GF-D8 (cell line): ENCODE measurements around the gene TERC.

ENCODE experiments used
- DNase-seq: peaks from one replicate; lab custom pipeline; 2025; lab: John Stamatoyannopoulos, UW

Gene TERC

GRCh38 chr3:169764882-169765612 is at the start of gene TERC:
TSS of gene TERC (minus strand) at chr3:169765060.
- DNase-seq: peak; percentile 71

DNA sequence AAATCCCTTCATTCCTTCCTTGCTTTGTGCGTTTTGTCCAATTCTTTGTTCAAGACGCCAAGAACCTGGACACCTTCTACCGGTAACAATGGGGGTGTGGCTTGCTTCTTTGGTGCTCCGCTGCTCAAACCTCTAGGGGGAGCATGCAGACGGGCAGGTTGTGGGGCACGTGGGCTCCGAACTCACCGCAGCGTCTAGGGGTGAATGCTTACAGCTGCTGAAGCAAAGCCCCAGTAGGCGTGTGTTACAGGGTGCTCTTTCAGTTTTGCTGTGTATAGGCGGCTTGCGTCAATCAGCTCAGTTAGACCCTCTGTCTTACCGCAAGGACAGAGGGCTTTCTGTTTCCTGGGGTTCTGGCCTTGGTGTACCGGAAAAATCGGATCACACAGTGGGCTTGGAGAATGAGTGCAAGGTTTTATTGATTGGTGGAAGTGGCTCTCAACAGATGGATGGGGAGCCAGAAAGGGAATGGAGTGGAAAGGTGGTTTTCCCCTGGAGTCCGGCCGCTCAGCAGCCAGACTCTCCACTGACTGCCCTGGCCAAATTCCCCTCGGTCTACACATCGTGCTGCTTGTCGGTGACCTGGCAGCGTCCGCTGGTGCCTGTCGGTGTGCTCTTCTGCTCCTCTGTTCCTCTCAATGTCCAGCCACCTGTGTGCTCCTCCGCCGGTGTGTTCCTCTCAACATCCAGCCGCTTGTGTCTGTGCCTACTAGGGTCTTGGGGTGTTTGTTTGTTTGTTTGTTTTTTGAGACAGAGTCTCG is 49.1 kb upstream of the TERC start:
- DNase-seq: peak; percentile 75

- no peak for DNase-seq
Measured at GRCh38 chr3:169813278-169813677, 48.4 kb upstream of the TERC start.

DNA sequence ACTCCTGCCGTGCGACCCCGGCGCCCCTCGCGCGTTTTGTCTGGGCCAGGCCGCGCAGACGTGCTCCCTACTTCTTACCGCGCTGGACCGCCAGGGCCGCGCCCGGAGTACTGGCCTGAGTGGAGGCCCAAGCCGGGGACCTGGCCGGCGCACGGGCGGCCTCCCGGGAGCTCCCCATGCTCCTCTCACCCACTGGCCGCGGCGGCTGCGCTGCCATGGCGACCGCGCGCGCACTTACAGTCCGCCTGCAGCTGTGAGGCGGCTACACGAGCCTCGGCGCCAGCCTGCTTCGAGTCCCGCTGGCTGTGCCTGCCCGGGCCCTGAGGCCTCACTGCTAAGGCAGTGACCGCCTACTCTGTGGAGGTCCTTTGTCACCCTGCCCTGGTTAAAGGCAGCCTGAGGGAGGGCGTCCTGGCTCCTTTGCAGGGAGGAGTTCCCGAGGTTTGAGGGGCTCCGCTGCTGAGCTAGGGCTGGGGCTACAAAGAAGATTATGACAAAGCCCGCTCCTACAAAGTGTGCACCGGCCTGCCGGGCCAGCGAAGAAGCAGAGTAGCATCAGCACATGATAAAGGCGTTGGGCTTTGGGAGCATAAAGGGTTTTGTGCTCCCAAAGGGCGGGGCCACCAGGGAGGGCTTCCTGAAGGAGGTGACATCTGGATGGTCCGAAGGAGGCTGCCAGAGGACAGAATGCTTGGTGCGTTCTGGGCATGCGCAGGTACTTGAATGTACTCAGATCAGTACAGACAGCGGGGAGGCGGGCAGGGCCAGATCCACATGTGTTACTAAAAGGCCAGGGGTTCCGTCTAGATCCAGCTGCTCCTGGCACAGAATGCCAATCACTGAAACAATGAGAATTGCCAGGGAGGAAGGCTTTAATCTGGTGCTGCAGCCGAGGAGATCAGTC is 47.7 kb upstream of the TERC start, which contains the start of the genes LRRC34 and LRRIQ4:
LRRC34 (minus strand) TSS at position 573 of the 904 bp plus-strand sequence; CDS start at position 217, 356 bp downstream.
LRRIQ4 (plus strand) TSS at position 539 of the 904 bp plus-strand sequence. CDS start 9,052 bp downstream, outside the sequence.
- DNase-seq: peak; percentile 90

GRCh38 chr3:169811631-169812331 is 46.9 kb upstream of the TERC start:
- peak; percentile 47 for DNase-seq

DNA sequence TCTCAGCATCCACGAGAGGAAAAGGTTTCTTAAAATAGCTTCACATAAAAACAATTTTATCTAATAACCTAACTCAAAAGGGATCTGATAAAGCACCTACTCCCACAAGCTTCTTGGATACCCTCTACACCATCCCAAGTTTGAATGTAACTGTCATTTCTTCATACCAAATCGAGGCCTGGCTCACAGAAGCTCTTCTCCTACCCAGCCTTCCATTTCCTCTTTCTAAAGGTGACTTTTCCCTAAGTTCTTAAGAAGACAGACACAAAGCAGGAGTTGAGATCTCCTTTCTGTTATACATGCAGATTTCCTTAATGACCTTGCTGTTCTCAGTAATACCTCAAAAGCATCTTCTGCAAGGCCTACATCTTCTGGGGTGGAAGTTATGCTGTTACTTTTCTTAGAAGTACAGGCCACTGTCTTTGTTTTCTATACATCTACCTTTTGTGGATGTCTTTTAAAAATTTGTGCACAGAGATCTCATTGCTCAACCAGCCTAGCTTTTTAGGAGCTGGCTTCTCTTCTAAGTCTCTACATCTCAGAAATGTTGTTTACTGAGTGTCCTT is 44.5 kb upstream of the TERC start:
- DNase-seq: peak; percentile 24

GRCh38 chr3:169804681-169805080 is 39.8 kb upstream of the TERC start:
- DNase-seq: no peak

- DNase-seq: no peak
Measured at GRCh38 chr3:169792359-169792758, 27.5 kb upstream of the TERC start.

DNA sequence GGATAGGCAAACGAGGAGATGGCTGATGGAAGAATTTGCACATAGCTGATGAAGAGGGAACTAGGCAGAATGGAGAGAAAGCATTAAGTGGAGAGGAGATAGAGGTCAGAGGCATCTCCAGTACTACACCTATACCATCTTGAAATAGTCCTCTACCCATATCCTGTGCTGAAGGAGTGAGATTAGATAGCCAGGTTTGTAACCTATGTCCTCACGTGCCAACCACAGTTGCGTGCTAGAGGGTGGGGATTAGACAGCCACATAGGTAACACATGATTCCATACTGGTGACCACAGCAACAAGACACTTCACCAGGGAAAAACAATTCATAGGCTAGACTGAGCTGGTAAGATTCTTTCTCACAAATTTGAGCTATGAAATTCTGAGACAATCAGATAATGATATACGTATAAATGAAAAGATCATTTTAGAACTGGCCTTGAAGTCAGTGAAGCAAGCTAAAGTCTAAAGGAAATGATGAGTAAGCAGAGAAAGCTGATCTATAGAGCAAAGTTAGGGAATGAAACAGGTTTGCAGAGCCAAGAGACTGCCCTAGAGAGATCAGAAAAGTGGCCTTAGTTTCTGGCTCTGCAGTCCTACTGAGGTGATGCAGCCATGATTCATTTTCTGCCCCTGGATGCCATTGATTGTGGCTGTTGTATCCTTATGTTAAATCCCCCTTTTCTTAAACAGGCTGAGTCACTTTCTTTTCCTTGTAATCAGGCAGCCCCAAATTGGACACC is 26.0 kb upstream of the TERC start:
- DNase-seq: no peak

DNA sequence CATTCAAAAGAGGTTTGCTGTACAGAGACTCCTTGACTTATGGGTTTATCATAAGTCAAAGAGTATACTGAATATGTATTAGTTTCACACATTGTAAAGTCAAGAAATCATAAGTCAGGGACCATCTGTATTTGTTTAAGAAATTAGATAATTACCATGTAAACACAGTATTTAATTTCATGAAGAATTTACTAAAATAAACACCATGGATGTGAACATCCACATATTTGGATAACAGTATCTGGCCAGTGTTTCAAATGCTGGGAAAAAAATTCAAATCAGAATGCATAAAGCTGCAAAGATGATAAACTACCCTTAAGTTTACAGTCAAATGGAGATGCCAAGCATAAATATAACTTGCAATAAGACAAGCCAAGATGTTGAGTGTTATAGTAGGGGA is 25.4 kb upstream of the TERC start:
- no peak for DNase-seq

GRCh38 chr3:169787791-169788190 is 22.9 kb upstream of the TERC start:
- no peak for DNase-seq

- no peak for DNase-seq
Measured at GRCh38 chr3:169787120-169787519, 22.3 kb upstream of the TERC start.

DNA sequence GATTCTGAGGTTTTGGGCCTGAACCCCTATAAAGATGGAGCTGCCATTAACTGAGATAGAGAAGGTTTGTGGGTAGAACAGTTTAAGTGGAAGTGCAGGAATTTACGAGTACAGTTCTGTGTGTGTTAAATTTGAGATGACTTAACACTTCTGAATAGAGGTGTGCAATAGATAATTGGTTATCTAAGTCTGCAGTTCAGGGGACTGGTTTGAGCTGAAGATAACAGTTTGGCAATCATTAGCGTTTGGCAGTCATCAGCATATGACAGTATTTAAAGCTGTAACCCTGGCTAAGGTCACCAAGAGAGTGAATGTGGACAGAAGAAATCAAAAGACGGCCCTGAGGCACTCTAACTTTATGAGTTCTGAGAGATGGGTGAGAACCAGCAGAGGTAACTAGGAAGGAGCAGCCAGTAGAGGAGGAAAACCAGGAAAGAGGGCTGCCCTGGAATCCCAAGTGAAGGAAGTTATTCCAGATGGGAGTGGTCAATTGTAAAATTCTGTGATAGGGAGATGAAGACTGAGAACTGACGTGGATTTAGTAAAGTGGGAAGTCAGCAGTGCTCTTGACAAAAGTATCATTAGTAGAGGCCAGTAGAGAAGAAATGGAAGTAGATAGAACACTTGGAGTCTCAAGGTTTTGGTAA is 16.5 kb upstream of the TERC start:
- DNase-seq: no peak

- DNase-seq: no peak
Measured at GRCh38 chr3:169780742-169781141, 15.9 kb upstream of the TERC start.

DNA sequence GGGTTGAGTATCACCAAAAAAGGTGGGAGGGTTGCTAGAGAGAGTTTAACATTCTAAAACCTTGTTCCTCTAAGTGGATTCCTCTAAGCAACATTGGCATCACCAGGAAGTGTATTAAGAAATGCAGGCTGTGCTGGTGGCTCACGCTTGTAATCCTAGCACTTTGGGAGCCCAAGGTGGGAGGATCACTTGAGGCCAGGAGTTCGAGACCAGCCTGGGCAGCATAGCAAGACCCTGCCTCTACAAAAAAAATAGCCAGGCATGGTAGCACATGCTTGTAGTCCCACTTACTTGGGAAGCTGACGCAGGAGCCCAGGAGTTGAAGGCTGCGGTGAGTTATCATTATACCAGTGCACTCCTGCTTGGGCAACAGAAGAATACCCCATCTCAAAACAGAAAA is 13.0 kb upstream of the TERC start:
- no peak for DNase-seq

GRCh38 chr3:169774186-169774585 is 9.3 kb upstream of the TERC start:
- DNase-seq: no peak

GRCh38 chr3:169772897-169773816 is 8.3 kb upstream of the TERC start, which contains the start of gene MYNN:
TSS of gene MYNN (plus strand) at chr3:169773396. CDS start at chr3:169774296, 900 bp downstream.
- peak; percentile 71 for DNase-seq

DNA sequence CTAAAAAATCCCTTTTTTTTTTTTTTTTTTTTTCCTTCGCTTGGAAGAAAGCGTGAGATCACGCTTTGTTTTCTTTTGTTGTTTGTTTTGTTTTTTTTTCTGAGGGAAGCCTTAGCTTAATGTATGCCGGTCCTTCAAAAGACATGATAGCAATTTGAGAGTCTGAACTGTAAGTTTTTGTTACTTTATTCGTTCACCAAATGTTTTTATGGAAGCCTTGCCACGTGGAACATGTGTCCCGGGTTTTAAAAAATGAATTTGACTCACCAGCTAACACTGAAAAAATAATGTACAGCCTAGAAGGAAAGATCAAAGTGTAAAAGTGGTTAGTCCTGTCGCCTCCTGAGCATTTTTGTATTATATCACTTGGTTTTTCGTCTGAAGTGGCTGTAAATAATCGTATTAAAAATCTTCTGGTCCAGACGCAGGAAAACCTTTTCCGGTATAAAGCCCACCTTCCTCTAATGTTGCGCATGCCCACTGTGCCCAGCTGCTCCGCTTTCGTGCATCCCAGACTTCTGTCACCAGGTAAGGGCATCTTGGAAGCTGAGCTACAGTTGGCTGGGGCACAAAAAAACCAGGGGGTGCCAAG is 7.5 kb upstream of the TERC start:
- DNase-seq: peak; percentile 56
